Mesothelial cell of epicardium (in vitro differentiated cells): ENCODE data around the gene KCNIP2. TPM values are rescaled to one million over a fixed set of nuclear protein-coding genes. Genes with fewer than 3 reads are reported as not detected.
"Not testable (repeated sequence)": the region's sequence is repeated elsewhere in the genome, so short reads cannot be mapped to it uniquely, and the experiment has no call there.

Experiments used
- DNase-seq, 2 experiments: peaks; one replicate each; pipeline ENCODE4 v3.0.0; 2021; ENCODE audit warnings: low spot score in 2 of 2; ENCODE audit not compliant: unreplicated experiment in 2 of 2
- H3K27ac Mint-ChIP-seq: 2 replicates; pipeline ENCODE4 v1.8.0; 2021; ENCODE audit warnings: mixed read lengths
- H3K27me3 Mint-ChIP-seq: 2 replicates; pipeline ENCODE4 v1.8.0; 2021; ENCODE audit warnings: low read depth, mixed read lengths
- H3K36me3 Mint-ChIP-seq: 2 replicates; pipeline ENCODE4 v1.8.0; 2021; ENCODE audit warnings: mixed read lengths
- H3K4me1 Mint-ChIP-seq: 2 replicates; pipeline ENCODE4 v1.8.0; 2021; ENCODE audit warnings: mixed read lengths
- H3K4me3 Mint-ChIP-seq: 2 replicates; pipeline ENCODE4 v1.8.0; 2021; ENCODE audit warnings: mild to moderate bottlenecking, moderate library complexity, mixed read lengths
- H3K9me3 Mint-ChIP-seq: 2 replicates; pipeline ENCODE4 v1.8.0; 2021; ENCODE audit warnings: mixed read lengths
- total RNA-seq: library from RNA; stranded (reverse); gene quantifications from 3 replicates; pipeline ENCODE4 v1.2.1, GENCODE V29; 2021
- TF ChIP-seq, protein P1 (sequence below): fragments of 200-600 bp; sonication (generic); IDR thresholded peaks from one replicate; pipeline ENCODE4 v1.5.0; 2021; ENCODE audit warnings: antibody characterized with exemption; ENCODE audit not compliant: unreplicated experiment

Gene KCNIP2
- total RNA-seq, 1 donor from 2014 or later: 6.8 TPM

DNA sequence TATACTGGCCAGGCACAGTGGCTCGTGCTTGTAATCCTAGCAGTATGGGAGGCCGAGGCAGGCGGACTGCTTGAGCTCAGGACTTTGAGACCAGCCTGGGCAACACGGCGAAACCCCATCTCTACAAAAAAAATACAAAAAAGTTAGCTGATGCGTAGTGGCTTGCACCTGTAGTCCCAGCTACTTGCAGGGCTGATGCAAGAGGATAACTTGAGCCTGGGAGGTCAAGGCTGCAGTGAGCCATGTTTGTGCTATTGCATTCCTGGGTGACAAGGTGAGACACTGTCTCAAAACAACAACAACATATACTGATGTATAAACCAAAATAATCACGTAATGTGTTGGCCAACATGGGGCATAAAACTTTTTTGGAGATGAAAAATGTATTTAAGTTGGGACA, 53.9 kb downstream of the KCNIP2 start:
- no peak overlapping the region for H3K27ac Mint-ChIP-seq
- H3K4me1 Mint-ChIP-seq: no peaks in the 10 kb centered on the region
- peaks cover 34% of the 10 kb centered on the region for H3K36me3 Mint-ChIP-seq
- H3K9me3 Mint-ChIP-seq: no peaks in the 10 kb centered on the region
- H3K4me3 Mint-ChIP-seq: no peak overlapping the region
- TF ChIP-seq, protein P1, sequence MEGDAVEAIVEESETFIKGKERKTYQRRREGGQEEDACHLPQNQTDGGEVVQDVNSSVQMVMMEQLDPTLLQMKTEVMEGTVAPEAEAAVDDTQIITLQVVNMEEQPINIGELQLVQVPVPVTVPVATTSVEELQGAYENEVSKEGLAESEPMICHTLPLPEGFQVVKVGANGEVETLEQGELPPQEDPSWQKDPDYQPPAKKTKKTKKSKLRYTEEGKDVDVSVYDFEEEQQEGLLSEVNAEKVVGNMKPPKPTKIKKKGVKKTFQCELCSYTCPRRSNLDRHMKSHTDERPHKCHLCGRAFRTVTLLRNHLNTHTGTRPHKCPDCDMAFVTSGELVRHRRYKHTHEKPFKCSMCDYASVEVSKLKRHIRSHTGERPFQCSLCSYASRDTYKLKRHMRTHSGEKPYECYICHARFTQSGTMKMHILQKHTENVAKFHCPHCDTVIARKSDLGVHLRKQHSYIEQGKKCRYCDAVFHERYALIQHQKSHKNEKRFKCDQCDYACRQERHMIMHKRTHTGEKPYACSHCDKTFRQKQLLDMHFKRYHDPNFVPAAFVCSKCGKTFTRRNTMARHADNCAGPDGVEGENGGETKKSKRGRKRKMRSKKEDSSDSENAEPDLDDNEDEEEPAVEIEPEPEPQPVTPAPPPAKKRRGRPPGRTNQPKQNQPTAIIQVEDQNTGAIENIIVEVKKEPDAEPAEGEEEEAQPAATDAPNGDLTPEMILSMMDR: no peak
- no peak for DNase-seq
- no peaks in the 10 kb centered on the region for H3K27me3 Mint-ChIP-seq

DNA sequence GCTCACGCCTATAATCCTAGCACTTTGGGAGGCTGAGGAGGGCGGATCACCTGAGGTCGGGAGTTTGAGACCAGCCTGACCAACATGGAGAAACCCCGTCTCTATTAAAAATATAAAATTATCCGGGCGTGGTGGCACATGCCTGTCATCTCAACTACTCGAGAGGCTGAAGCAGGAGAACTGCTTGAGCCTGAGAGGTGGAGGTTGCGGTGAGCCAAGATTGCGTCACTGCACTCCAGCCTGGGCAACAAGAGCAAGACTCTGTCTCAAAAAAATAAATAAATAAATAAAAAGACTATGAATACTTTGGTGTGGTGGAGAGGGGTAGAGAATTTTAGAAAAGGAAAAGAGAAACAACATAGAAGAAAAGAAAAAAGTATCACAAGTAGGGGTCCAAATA, 54.4 kb downstream of the KCNIP2 start:
- not testable (repeated sequence) for H3K9me3 Mint-ChIP-seq, H3K4me3 Mint-ChIP-seq, H3K27ac Mint-ChIP-seq, H3K27me3 Mint-ChIP-seq, H3K4me1 Mint-ChIP-seq, DNase-seq
- peaks cover 30% of the 10 kb centered on the region for H3K36me3 Mint-ChIP-seq

DNA sequence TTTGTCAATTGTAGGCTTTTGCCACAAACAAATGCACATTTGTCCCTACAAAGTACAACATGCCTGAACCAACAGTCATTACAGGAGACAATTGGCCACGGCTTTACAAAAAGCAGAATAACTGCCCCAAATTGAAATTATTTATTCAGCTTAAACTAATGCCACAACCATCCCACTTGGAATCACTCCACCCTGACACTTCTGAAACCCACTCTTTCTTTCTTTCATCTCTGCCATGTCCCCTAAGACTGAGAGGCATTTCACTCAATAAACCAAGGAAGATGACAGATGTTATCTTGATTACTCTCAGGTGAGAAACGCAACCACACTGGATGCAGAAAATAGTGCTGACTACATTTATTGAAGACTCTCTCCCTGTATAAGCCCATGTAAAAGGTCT, 57.8 kb downstream of the KCNIP2 start:
- Mint-ChIP-seq H3K27me3 (peaks cover 3% of the 10 kb centered on the region), H3K36me3 (peaks cover 22% of the 10 kb centered on the region), H3K4me1 (peaks cover 28% of the 10 kb centered on the region), H3K27ac (no peak overlapping the region), H3K4me3 (no peak overlapping the region), H3K9me3 (no peaks in the 10 kb centered on the region)
- TF ChIP-seq, protein P1: no peak
- no peak for DNase-seq

DNA sequence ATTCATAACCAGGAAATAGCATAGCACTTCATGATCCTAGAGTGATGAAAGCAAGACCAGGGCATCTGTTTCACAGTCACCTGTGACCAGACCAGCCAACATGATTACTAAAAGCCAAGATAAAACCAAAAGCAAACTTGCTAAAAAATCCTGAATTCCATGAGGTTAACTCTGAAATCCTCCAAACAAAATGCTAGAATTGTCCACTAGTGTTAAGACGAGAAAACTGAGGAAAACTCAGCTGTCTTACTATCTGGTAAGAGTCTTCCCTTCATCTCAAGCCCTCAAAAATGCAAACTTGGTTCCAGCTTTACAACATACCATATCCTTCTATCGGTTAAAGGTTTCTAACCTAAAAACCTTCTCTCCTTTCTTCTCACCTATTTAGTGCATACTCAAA, 59.0 kb downstream of the KCNIP2 start:
- no peaks in the 10 kb centered on the region for H3K9me3 Mint-ChIP-seq
- H3K4me1 Mint-ChIP-seq: peaks cover 30% of the 10 kb centered on the region
- TF ChIP-seq, protein P1: no peak

DNA sequence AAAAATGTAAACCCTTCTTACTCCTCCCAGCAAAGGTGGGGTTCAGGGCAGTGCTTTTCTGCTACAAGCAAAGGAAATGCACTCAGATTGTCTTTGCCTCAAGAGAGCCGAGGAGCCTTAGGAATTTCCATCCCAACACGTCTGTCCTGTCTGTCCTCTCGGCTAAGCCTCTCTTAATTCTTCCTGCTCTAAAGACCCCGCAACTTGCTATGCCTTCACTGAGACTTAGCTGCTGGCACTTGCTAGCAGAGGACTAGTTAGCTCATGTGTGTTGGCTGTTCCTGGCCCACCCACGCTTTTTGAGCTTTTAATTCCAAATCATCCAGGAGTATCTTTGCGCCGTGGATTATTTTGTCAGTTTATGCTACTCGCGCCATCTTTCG, 59.9 kb downstream of the KCNIP2 start:
- Mint-ChIP-seq H3K9me3 (no peaks in the 10 kb centered on the region), H3K4me3 (peak overlapping the region; percentile 100), H3K27me3 (peaks cover 22% of the 10 kb centered on the region), H3K4me1 (peaks cover 37% of the 10 kb centered on the region), H3K27ac (peak overlapping the region; percentile 97), H3K36me3 (peaks cover 17% of the 10 kb centered on the region)
- DNase-seq: no peak
- TF ChIP-seq, protein P1: no peak

More for the DNA sequence above, 59.0 kb downstream of the KCNIP2 start:
- Mint-ChIP-seq H3K27ac (peak overlapping the region; percentile 17), H3K36me3 (peaks cover 19% of the 10 kb centered on the region), H3K4me3 (peak overlapping the region; percentile 100), H3K27me3 (peaks cover 14% of the 10 kb centered on the region)
- no peak for DNase-seq

DNA sequence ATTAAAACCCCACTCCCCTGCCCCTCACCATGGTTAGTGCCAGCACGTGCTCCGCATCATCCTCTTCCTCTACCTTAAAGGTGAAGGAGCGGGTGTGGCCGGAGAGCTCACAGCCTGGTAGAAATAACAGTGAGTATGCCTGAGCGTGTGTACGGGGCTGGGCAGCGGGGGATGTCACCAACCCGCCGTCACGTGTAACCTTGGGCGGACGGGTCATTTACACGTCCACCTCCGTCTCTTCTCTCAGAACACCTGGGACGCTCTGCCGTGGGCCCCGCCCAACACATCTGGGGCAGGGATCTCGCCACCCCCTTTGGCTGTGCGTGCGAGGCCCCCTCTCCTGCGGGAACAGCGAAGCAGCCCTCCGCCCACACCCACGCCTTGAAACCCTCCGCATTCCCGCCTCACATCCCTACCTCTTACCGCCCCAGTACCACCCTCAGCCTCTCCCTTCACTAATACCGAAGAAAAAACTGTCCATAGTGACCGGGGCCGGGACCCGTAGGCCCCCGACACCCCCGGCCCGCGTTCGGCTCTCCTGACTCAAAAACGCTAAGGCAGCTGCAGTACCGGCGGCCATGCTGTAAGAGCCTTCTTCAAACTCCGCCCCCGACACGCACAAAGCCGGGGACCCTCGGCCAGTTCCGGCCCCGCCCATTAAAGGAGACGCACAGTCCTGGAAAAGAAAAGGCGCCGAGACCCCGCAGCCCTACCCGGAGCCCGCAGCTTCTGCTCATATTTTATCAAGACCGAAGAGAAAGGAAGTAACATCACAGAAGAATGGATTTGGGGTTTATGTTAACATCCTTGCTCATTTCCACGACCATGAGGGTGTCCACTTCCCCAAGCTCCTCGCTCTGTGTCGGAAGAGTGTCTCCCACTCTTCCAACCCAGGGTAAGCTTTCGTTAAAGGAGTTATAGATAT, 60.5 kb downstream of the KCNIP2 start, which contains the start of gene NPM3:
NPM3 (minus strand) TSS at position 636 of the 925 bp plus-strand sequence; CDS start at position 580, 56 bp downstream.
- H3K4me3 Mint-ChIP-seq: peak within 1 kb of the TSS; percentile 100
- H3K27me3 Mint-ChIP-seq: peaks cover 29% of the 10 kb centered on the region
- peak within 1 kb of the TSS; percentile 97 for H3K27ac Mint-ChIP-seq
- H3K36me3 Mint-ChIP-seq: peaks cover 17% of the 10 kb centered on the region
- TF ChIP-seq, protein P1: no peak
- H3K4me1 Mint-ChIP-seq: peaks cover 40% of the 10 kb centered on the region
- DNase-seq: peak; percentile 82 to 84
- H3K9me3 Mint-ChIP-seq: no peaks in the 10 kb centered on the region
